OCI-M2 (cell line): ENCODE measurements around the gene IL18RAP.

Source experiments
- DNase-seq: peaks from one replicate; lab custom pipeline; 2025; ENCODE audit not compliant: unreplicated experiment; lab: John Stamatoyannopoulos, UW

IL18RAP gene

DNA sequence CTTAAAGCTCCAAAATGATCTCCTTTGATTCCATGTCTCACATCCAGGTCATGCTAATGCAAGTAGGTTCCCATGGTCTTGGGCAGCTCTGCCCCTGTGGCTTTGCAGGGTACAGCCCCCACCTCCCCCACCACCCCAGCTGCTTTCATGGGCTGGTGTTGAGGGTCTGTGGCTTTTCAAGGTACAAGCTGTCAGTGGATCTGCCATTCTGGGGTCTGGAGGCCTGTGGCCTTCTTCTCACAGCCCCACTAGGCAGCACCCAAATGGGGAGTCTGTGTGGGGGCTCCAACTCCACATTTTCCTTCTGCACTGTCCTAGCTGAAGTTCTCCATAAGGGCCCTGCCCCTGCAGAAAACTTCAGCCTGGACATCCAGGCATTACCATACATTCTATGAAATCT is 69.0 kb downstream of the IL18RAP start:
- no peak for DNase-seq

DNA sequence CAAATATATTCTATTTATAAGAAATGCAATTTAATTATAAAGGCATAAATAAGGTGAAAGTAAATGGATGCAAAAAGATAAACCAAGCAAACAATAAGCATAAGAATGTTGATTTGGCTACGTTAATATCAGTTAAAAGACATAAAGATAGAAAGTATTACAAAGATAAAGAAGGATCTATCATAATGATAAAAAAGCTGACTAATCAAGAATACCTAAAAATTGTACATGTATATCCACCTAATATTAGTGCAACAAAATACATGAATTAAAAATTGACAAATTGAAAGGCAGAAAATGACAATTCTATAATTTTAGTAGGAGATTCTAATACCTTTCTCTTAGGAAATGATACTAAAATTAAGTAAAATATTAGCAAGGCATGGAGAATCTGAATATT is 71.6 kb downstream of the IL18RAP start:
- DNase-seq: no peak

DNA sequence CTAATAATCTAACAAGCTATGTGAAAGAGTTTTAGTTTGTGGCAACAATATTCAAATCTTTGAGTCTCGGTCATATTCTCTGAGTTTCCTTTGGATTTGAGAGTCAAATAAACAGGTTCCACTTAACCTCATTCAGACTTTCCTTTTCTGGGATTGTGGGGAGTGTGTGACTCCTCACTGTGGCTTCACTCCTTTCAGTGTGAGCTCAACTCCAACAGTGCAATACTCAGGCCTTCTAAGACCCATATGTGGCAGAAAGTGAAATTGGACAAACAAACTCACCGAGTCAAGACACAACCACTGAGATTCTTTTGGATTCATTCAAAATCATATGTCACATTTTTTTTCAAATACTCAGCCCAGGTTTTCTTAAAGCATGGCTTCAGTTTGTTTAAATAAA is 75.5 kb downstream of the IL18RAP start:
- no peak for DNase-seq

DNA sequence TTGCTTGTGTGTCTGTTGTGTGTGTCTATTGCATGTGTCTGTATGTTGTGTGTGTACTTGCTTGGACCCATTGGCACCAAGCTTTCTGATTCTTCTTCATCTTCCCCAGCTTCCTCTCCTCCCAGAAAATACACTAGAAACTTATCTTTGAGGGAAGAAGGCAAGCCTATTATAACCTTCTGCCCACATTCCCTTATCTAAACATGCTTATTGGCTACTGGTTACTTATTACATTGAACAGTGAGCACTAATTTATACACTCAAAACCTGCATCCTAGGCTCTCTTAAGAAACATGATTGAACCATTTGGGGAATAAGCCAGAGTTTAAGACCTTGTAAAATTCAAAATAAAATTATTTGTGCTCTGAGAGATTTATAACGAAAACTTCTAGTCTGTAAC is 76.6 kb downstream of the IL18RAP start:
- DNase-seq: no peak
